Fibroblast of lung (primary cell): ENCODE measurements around the gene VSTM5. TPM values are rescaled to one million over a fixed set of nuclear protein-coding genes. Genes with fewer than 3 reads are reported as not detected.

Source experiments
- DNase-seq, 2 donors: peaks; one replicate each; pipeline versions ENCODE4 v3.0.0 to v3.0.0-alpha.2; 2010; ENCODE audit warnings: low read depth in 2 of 2
- H2AFZ ChIP-seq: 2 replicates; pipeline ENCODE4 v1.5.1; 2012; ENCODE audit warnings: low read length, control low read depth, inconsistent platforms
- H3K27ac ChIP-seq: 2 replicates; pipeline ENCODE4 v1.5.1; 2011; ENCODE audit warnings: low read length, control low read depth; ENCODE audit not compliant: insufficient read depth
- H3K27me3 ChIP-seq: 2 replicates; pipeline ENCODE4 v1.5.1; 2011; ENCODE audit warnings: mild to moderate bottlenecking, low read length; ENCODE audit not compliant: control insufficient read depth, insufficient read depth
- H3K36me3 ChIP-seq: 2 replicates; pipeline ENCODE4 v1.5.1; 2011; ENCODE audit warnings: low read length; ENCODE audit not compliant: control insufficient read depth, insufficient read depth
- H3K4me1 ChIP-seq: 2 replicates; pipeline ENCODE4 v1.5.1; 2011; ENCODE audit warnings: low read length; ENCODE audit not compliant: control insufficient read depth, insufficient read depth; ENCODE audit errors: extremely low read depth
- H3K4me2 ChIP-seq: 2 replicates; pipeline ENCODE4 v1.5.1; 2011; ENCODE audit warnings: low read length, control low read depth; ENCODE audit not compliant: insufficient read depth; ENCODE audit errors: extremely low read depth
- H3K4me3 ChIP-seq, 4 experiments: fragments of 200-600 bp in 1 of 4; sonication (generic) in 1 of 4; replicated peaks in 1 of 4; 2 replicates each; pipeline ENCODE4 v1.5.1; 2011 to 2016; ENCODE audit warnings: low read length in 4 of 4, low read depth in 3 of 4, mild to moderate bottlenecking in 3 of 4, control low read depth in 2 of 4, inconsistent platforms in 1 of 4, mixed read lengths in 1 of 4; ENCODE audit not compliant: insufficient read depth in 1 of 4; ENCODE audit errors: control extremely low read depth in 1 of 4
- H3K79me2 ChIP-seq: 2 replicates; pipeline ENCODE4 v1.5.1; 2012; ENCODE audit warnings: mild to moderate bottlenecking, low read length, inconsistent platforms; ENCODE audit not compliant: control insufficient read depth, insufficient read depth
- H3K9ac ChIP-seq: 2 replicates; pipeline ENCODE4 v1.5.1; 2011; ENCODE audit warnings: mild to moderate bottlenecking, low read length, control low read depth; ENCODE audit not compliant: insufficient read depth
- H3K9me3 ChIP-seq: 2 replicates; pipeline ENCODE4 v1.5.1; 2012; ENCODE audit warnings: low read depth, low read length; ENCODE audit not compliant: control insufficient read depth, insufficient read depth
- H4K20me1 ChIP-seq: 2 replicates; pipeline ENCODE4 v1.5.1; 2011; ENCODE audit warnings: low read length; ENCODE audit not compliant: control insufficient read depth, insufficient read depth; ENCODE audit errors: extremely low read depth
- CTCF ChIP-seq, 2 donors: IDR thresholded peaks in 1 of 2; conservative IDR thresholded peaks in 1 of 2; 1 replicate in 1 of 2; 2 replicates in 1 of 2; pipeline ENCODE4 v1.5.1; 2011 to 2012; ENCODE audit warnings: low read length in 2 of 2, control low read depth in 1 of 2, inconsistent platforms in 1 of 2, low read depth in 1 of 2, mild to moderate bottlenecking in 1 of 2
- EZH2 ChIP-seq: IDR thresholded peaks from 2 replicates; pipeline ENCODE4 v1.5.1; 2012; ENCODE audit warnings: low read length, control low read depth, mild to moderate bottlenecking; ENCODE audit errors: missing control alignments
- polyA plus RNA-seq, 2 donors: library from polyadenylated mRNA; depleted of rRNA in 1 of 2; stranded (reverse) in 1 of 2; unstranded in 1 of 2; fragments of >200 nt; gene quantifications; 2 replicates each; pipeline ENCODE4 v1.2.1, GENCODE V29; 2011 to 2012; ENCODE audit warnings: missing spikeins in 1 of 2
- total RNA-seq: library from RNA; depleted of rRNA; stranded (reverse); fragments of >200 nt; gene quantifications from 2 replicates; pipeline ENCODE4 v1.2.1, GENCODE V29; 2014

The VSTM5 gene
- total and polyA plus RNA-seq, 2 donors (not counting 1 experiment from before 2014, with no cell fraction given): 0.50 to 1.4 TPM

- Histone ChIP-seq H3K27ac (no peak overlapping the region), H2AFZ (no peak overlapping the region), H3K4me3 (no peak overlapping the region), H3K4me2 (no peak overlapping the region), H3K4me1 (peaks cover 2% of the 10 kb centered on the region), H3K9me3 (no peaks in the 10 kb centered on the region), H3K9ac (no peak overlapping the region), H4K20me1 (no peaks in the 10 kb centered on the region), H3K36me3 (no peaks in the 10 kb centered on the region), H3K79me2 (no peaks in the 10 kb centered on the region), H3K27me3 (no peaks in the 10 kb centered on the region)
- peak in 1 of 2 donors; percentile 34 for DNase-seq
- TF ChIP-seq CTCF (conservative IDR thresholded peaks at IDR 0.05 in 1 of 2, IDR thresholded peaks at IDR 0.05 in 1 of 2; ENCODE audit: low read depth in 1 of 2, low read length in 2 of 2) (no peak), EZH2 (no peak)
These were observed 6.5 kb downstream of the VSTM5 start for GRCh38 chr11:93843906-93844305.

GRCh38 chr11:93842461-93842860 is 8.0 kb downstream of the VSTM5 start:
- peak; percentile 53 to 95 for DNase-seq
- Histone ChIP-seq H3K4me2 (no peak overlapping the region), H2AFZ (no peak overlapping the region), H4K20me1 (no peaks in the 10 kb centered on the region), H3K9me3 (no peaks in the 10 kb centered on the region), H3K9ac (no peak overlapping the region), H3K36me3 (no peaks in the 10 kb centered on the region), H3K4me1 (peaks cover 2% of the 10 kb centered on the region), H3K4me3 (no peak overlapping the region), H3K27me3 (no peaks in the 10 kb centered on the region), H3K27ac (no peak overlapping the region), H3K79me2 (no peaks in the 10 kb centered on the region)
- TF ChIP-seq EZH2 (no peak), CTCF (conservative IDR thresholded peaks at IDR 0.05 in 1 of 2, IDR thresholded peaks at IDR 0.05 in 1 of 2; ENCODE audit: low read depth in 1 of 2, low read length in 2 of 2) (no peak)

GRCh38 chr11:93842034-93842433 is 8.4 kb downstream of the VSTM5 start:
- no peak overlapping the region for H3K4me2 ChIP-seq
- no peaks in the 10 kb centered on the region for H4K20me1 ChIP-seq
- peaks cover 2% of the 10 kb centered on the region for H3K4me1 ChIP-seq
- no peak for DNase-seq
- no peaks in the 10 kb centered on the region for H3K79me2 ChIP-seq
- TF ChIP-seq CTCF (conservative IDR thresholded peaks at IDR 0.05 in 1 of 2, IDR thresholded peaks at IDR 0.05 in 1 of 2; ENCODE audit: low read depth in 1 of 2, low read length in 2 of 2): no peak
- TF ChIP-seq EZH2: no peak
- no peaks in the 10 kb centered on the region for H3K9me3 ChIP-seq
- no peak overlapping the region for H2AFZ ChIP-seq
- no peak overlapping the region for H3K27ac ChIP-seq
- no peak overlapping the region for H3K4me3 ChIP-seq
- no peaks in the 10 kb centered on the region for H3K27me3 ChIP-seq
- H3K9ac ChIP-seq: no peak overlapping the region
- H3K36me3 ChIP-seq: no peaks in the 10 kb centered on the region
